GM19324 (cell line): ENCODE results near the gene FRS2.
"Not testable (repeated sequence)": the region's sequence is repeated elsewhere in the genome, so short reads cannot be mapped to it uniquely, and the experiment has no call there.

ENCODE experiments used
- ATAC-seq: cut with Tn5 transposase; IDR thresholded peaks from one replicate; pipeline ENCODE4 v1.9.1; 2021; ENCODE audit warnings: mild to moderate bottlenecking, moderate library complexity; ENCODE audit not compliant: unreplicated experiment, low FRiP score

FRS2 gene

DNA sequence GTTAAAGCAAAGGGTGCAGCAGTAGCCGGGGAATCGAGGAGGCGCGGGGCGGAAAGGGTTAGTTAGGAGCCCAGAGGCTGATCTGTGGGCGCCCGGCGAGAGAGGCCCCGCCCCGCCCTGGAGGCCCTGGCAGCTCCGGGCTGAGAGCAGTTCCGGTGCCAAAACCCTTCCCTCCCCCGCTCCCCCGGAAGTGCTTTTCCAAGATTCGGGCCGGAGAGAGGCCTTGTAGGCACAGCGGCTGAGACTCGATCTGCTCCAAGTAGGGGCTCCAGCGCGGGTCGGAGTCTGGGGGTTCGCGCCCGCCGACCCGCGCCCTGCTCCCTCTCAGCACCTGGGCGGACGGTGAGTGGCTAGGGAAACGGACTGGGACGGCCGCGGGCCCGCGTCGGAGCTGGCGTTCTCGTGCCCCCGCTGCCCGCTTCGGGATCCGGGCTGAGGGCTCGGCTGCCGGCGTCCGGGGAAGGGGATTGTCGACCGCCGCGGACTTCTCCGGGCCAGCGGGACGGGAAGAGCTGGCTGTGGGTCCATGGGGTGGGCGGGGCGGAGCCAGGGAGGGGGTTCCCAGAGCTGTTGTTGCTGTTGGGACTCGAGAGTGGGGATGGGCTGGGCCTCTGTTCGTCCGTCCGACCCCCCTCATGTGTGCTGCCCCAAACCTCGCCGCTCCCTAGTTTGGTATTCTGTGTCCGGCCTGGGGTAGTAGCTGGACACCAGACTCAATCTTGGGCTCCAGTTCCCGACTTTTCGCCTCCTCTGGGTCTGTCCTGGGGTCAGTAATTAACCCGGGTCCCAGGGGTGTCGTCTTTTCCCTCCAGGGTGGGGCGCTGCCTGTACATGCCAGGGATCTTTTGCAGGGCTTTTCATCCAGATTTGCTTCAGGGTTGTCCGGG is at the start of gene FRS2:
Gene FRS2 (plus strand): TSS at position 200 of the 887 bp plus-strand sequence. CDS start 98,643 bp downstream, outside the sequence.
- peak; percentile 97 for ATAC-seq

DNA sequence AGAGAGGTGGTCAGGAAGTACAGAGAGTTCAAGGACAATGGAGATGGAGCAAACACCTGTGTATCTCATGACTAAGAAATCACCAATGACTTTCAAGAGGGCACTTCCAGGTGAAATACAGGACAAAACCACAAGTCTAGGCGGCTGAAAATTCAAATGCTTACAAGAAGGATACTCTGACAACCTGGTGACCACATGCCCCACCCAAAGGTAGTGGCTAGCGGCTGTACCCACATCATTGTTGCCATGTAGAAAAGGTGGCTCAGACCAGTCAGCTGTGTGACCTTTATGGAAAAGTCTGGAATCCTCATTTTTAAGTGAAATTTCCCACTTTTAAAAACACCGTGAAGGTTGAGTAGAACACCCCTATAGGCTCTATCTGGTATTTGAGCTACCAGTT is 48.6 kb upstream of the FRS2 start:
- ATAC-seq = no peak

DNA sequence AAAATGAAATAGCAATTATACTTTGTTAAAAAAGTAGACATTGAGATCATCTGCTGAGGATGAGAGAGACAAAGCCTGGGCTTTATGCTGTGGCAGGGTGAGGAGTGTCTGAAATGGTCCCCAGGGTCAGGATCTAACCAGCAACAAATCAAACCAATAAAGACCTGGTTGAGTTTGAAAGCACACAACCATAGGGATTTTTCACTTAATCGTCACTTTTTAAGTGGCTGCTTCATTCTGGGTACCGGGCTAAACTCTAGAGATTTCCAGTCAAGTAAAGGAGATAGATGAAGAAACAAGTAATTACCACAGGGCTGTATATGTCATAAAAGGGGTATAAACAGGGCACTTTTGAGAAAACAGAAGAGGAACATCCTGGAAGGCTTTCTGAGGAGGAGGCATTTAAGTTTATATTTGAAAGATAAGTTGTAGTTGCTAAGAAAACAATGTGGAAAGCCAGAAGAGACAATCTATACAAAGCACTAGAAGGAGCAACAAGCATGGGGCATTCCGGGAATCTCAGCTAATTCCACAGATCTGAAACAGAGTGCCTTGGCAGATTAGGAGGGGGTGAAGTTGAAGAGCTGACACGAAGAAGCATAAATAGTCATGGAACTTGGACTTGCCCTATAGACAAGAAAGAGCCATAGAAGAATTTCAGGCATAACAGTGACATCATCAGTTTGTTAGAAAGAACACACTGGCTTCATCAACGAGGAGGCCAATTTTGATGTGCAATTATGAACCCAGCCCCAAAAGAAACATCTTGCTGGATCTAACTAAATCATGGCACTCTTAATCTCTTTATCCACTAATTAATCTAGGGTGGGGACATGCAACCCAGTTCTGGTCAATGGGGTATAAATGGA is 46.9 kb upstream of the FRS2 start:
- ATAC-seq = no peak

DNA sequence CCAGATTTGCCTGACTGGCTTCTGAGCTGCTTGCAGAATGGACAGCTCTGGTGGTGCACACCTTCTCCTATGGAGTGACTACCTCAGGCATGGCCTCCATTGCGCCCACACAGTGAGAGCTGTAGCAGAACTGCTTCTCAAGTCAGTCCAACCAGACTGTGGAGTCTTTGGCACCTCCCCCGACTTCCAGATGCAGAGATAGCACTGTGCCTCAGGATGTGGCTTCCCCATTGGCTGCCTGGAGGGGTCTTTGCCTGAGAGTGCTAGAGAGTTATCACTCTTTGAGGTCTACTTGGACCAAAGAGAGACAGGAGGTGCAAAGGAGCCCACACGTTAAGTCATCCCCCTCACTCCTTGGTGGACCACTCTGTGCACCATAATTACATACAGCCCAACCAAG is 44.8 kb upstream of the FRS2 start:
- no peak for ATAC-seq

GRCh38 chr12:69428351-69429073 is 41.7 kb upstream of the FRS2 start:
- no peak for ATAC-seq

DNA sequence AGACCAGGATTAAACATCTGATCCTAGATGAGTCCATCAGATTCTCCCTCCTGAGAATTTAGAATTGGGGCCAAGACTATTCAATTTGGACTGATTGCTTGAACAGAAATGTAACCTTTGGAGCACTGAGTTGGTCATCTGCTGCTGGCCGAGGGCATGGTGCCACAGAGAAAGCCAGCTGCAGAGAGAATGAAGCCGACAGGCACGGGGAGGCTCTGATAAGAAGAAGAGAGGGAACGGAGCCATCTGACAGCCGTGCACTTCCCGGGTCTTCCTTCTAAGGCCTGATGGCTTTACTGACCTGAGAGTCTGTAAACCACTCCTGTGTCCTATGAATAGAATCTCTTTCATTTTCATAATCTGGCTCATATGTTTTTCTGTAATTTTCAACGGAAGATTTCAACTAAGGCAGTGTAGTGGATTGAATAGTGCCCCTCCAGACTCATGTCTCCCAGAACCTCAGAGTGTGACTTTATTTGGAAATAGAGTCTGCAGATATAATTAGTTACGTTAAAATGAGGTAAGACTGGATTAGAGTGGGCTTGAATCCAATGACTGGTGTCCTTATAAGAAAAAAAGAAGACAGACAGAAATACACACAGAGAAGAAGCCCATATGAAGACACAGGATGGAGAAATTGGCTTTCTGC is 39.1 kb upstream of the FRS2 start:
- no peak for ATAC-seq

- no peak for ATAC-seq
Measured at GRCh38 chr12:69431591-69432222, 38.5 kb upstream of the FRS2 start.

DNA sequence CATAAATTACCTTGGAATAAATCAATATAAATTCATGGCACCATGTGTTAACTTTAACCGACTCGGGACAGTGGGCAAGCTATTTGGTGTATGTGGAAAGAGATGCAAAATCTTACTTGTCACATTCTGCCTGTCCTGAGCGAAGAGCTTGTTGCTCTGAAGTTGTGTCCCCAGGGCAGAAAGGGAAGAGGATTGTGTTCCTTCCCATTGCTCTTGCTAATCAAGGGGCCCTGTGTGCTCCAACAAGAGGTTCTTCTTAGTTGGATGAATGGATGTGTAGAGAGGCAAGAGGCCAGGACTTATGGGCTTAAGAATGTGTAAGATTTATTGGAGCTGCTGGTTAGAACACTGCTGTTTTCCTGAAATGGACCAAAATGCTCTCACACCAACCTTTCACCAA is 36.5 kb upstream of the FRS2 start:
- ATAC-seq = no peak

DNA sequence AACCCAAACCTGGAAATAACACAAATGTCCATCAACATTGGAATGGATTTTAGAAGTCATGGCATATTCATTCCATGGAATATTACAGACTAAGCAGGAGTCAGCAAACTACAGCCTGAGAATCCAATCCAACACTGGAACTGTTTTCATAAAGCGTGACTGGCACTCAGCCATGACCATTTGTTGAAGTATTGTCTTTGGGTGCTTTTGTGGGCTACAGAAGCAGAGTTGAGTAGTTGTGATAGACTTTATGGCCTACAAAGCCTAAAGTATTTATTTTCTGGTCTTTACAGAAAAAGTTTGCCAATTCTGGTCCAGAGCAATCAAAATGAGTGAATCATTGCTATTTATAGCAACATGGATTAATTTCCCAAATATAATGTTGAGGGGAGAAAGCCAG is 34.5 kb upstream of the FRS2 start:
- no peak for ATAC-seq

- ATAC-seq = no peak
Measured at GRCh38 chr12:69437073-69437472, 33.1 kb upstream of the FRS2 start.

DNA sequence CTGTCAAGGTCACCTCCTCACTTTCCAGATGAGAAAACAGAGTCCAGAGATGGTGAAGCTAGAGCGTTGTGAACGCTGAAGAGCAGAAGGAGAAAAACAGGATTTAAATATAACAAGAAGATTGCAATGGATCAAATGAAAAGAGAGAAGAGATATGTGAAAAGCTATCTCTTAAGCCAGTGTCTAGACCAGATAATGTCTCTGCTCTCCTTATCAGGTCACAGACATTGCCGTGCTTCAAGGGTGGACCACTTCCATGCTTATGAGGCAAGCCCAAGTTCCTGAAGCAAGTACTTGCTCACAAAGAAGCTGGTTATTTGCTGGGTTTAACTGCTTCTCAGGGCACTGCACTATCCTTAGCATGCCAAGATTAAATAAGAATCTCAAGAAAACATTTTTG is 31.6 kb upstream of the FRS2 start:
- no peak for ATAC-seq

DNA sequence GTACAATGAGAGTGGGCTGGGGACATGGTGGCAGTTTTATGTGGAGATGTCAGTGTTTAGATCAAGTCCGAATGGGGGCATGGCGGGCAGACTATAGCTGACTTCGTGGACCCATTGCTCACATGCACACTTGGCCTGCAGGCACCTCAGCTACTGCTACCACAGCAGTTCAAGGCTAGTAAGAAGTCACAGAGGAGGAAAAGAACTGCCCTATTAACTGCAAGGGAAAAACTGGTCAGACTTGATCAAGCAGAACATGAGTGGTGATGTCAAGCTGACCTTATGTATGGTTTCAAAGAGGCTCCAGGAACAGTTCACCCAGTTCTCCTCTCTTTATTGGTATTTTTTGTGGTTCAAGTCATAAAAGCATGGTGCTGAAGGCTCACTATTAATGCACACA is 30.2 kb upstream of the FRS2 start:
- no peak for ATAC-seq

- no peak for ATAC-seq
Measured at GRCh38 chr12:69440886-69441285, 29.3 kb upstream of the FRS2 start.

- no peak for ATAC-seq
Measured at GRCh38 chr12:69442894-69443293, 27.3 kb upstream of the FRS2 start.

- ATAC-seq = no peak
Measured at GRCh38 chr12:69443916-69444315, 26.3 kb upstream of the FRS2 start.

GRCh38 chr12:69447892-69448291 is 22.3 kb upstream of the FRS2 start:
- no peak for ATAC-seq

DNA sequence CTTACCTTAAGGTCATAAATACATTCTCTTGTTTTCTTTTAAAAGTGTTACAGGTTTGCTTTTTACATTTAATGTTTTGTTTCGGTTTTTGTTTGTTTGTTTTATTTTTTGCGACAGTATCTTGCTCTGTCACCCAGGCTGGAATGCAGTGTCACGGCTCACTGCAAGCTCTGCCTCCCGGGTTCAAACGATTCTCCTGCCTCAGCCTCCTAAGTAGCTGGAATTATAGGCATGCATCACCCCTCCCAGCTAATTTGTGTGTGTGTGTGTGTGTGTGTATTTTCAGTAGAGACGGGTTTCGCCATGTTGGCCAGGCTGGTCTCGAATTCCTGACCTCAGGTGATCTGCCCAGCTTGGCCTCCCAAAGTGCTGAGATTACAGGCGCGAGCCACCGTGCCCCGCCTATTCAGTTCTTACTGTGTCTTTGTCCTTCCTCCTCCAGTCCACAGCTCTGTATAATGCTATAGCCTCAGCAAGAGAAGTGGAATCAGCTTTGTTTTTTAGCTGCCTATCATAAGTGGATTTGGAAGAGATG is 17.5 kb upstream of the FRS2 start:
- ATAC-seq = not testable (repeated sequence)

DNA sequence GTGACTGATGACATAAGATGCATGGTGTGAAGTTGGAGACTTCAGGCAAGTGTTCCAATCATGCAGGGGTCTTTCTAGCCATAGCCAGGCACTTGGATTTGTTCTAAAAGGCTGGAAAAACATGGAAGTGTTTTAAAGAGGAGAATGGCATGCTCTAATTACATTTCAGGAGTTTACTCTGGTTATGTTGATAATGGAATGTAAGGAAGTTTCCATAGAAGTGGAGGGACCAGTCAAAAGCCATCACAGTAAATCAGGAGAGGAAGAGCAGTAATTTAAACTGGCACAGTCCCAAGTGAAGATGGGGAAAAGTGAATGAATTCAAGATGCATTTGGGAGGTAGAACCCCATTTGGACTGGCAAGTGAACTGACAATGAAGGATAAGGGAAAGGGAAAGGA is 13.9 kb upstream of the FRS2 start:
- no peak for ATAC-seq

GRCh38 chr12:69457433-69457832 is 12.8 kb upstream of the FRS2 start:
- ATAC-seq = no peak

GRCh38 chr12:69459477-69459876 is 10.7 kb upstream of the FRS2 start:
- no peak for ATAC-seq
